DND-41 (cell line): ENCODE measurements around the gene FAM50B.

Experiments
- ATAC-seq: fragments of 200-7000 bp; cut with Tn5 transposase; 3 replicates; pipeline ENCODE4 v1.9.1; 2021; ENCODE audit warnings: low read depth; ENCODE audit not compliant: insufficient read depth
- DNase-seq: peaks from one replicate; pipeline ENCODE4 v3.0.0-alpha.2; 2020
- H2AFZ ChIP-seq: 2 replicates; pipeline ENCODE4 v1.6.0; 2012; ENCODE audit warnings: low read depth, low read length
- H3K27ac ChIP-seq: 2 replicates; pipeline ENCODE4 v1.5.1; 2012; ENCODE audit warnings: low read length, inconsistent platforms
- H3K27me3 ChIP-seq: fragments of 200-600 bp; sonication (generic); 2 replicates; pipeline ENCODE4 v1.6.0; 2012; ENCODE audit warnings: low read length, mild to moderate bottlenecking, inconsistent platforms; ENCODE audit not compliant: insufficient read depth, poor library complexity
- H3K36me3 ChIP-seq: 2 replicates; pipeline ENCODE4 v1.5.1; 2012; ENCODE audit warnings: low read length, inconsistent platforms; ENCODE audit not compliant: insufficient read depth
- H3K4me1 ChIP-seq: 2 replicates; pipeline ENCODE4 v1.5.1; 2012; ENCODE audit warnings: mild to moderate bottlenecking, low read length; ENCODE audit not compliant: insufficient read depth
- H3K4me2 ChIP-seq: 2 replicates; pipeline ENCODE4 v1.6.0; 2012; ENCODE audit warnings: mild to moderate bottlenecking, moderate library complexity, low read length, inconsistent platforms; ENCODE audit not compliant: insufficient read depth
- H3K4me3 ChIP-seq, 2 experiments: fragments of 200-600 bp in 1 of 2; shearing (Covaris generic) in 1 of 2; 2 replicates each; pipeline ENCODE4 v1.5.1; 2012 to 2016; ENCODE audit warnings: inconsistent platforms in 2 of 2, low read length in 2 of 2, mild to moderate bottlenecking in 2 of 2, low read depth in 1 of 2, moderate library complexity in 1 of 2
- H3K79me2 ChIP-seq: 2 replicates; pipeline ENCODE4 v1.6.0; 2012; ENCODE audit warnings: low read length, inconsistent platforms; ENCODE audit not compliant: insufficient read depth
- H3K9ac ChIP-seq: 2 replicates; pipeline ENCODE4 v1.6.0; 2012; ENCODE audit warnings: low read depth, mild to moderate bottlenecking, inconsistent platforms, low read length, moderate library complexity
- H3K9me3 ChIP-seq: 2 replicates; pipeline ENCODE4 v1.5.1; 2012; ENCODE audit warnings: low read length, moderate library complexity, mild to moderate bottlenecking, inconsistent platforms; ENCODE audit not compliant: insufficient read depth, severe bottlenecking
- H4K20me1 ChIP-seq: 2 replicates; pipeline ENCODE4 v1.6.0; 2012; ENCODE audit warnings: low read length; ENCODE audit not compliant: insufficient read depth
- CTCF ChIP-seq: IDR thresholded peaks from 2 replicates; pipeline ENCODE4 v1.5.1; 2012; ENCODE audit warnings: borderline replicate concordance, low read length, moderate library complexity, mild to moderate bottlenecking; ENCODE audit not compliant: poor library complexity, severe bottlenecking; ENCODE audit errors: extremely low read depth
- EZH2 ChIP-seq: IDR thresholded peaks from 3 replicates; pipeline ENCODE4 v1.6.1; 2012; ENCODE audit warnings: borderline replicate concordance, low read depth, mild to moderate bottlenecking, moderate library complexity, low read length, inconsistent platforms; ENCODE audit not compliant: severe bottlenecking

The FAM50B gene

GRCh38 chr6:3869632-3870527 lies 20.7 kb downstream of the FAM50B start:
- H3K27me3 ChIP-seq: peaks cover 20% of the 10 kb centered on the region
- TF ChIP-seq CTCF (no peak), EZH2 (no peak)
- no peaks in the 10 kb centered on the region for H4K20me1 ChIP-seq
- DNase-seq (no peak), ATAC-seq (no peak)
- H3K9me3 ChIP-seq: no peaks in the 10 kb centered on the region
- no peak overlapping the region for H3K4me3 ChIP-seq
- no peaks in the 10 kb centered on the region for H3K4me1 ChIP-seq
- no peaks in the 10 kb centered on the region for H3K36me3 ChIP-seq
- no peak overlapping the region for H3K27ac ChIP-seq
- no peak overlapping the region for H3K4me2 ChIP-seq
- H3K79me2 ChIP-seq: no peaks in the 10 kb centered on the region
- no peak overlapping the region for H3K9ac ChIP-seq
- H2AFZ ChIP-seq: no peak overlapping the region

GRCh38 chr6:3870528-3870925 lies 21.4 kb downstream of the FAM50B start:
- Histone ChIP-seq H3K9me3 (no peaks in the 10 kb centered on the region), H3K79me2 (no peaks in the 10 kb centered on the region), H3K4me3 (no peak overlapping the region), H3K27ac (no peak overlapping the region), H3K4me1 (no peaks in the 10 kb centered on the region), H2AFZ (no peak overlapping the region), H3K27me3 (peaks cover 24% of the 10 kb centered on the region), H3K4me2 (no peak overlapping the region), H3K36me3 (no peaks in the 10 kb centered on the region), H3K9ac (no peak overlapping the region), H4K20me1 (no peaks in the 10 kb centered on the region)
- ATAC-seq (no peak), DNase-seq (no peak)
- TF ChIP-seq EZH2: no peak
- TF ChIP-seq CTCF: no peak

GRCh38 chr6:3871515-3871914 lies 22.3 kb downstream of the FAM50B start:
- TF ChIP-seq EZH2 (no peak), CTCF (no peak)
- Histone ChIP-seq H3K4me3 (no peak overlapping the region), H3K27me3 (peaks cover 33% of the 10 kb centered on the region), H3K36me3 (no peaks in the 10 kb centered on the region), H4K20me1 (no peaks in the 10 kb centered on the region), H3K4me1 (no peaks in the 10 kb centered on the region), H2AFZ (no peak overlapping the region), H3K79me2 (no peaks in the 10 kb centered on the region), H3K9ac (no peak overlapping the region), H3K27ac (no peak overlapping the region), H3K4me2 (no peak overlapping the region), H3K9me3 (no peaks in the 10 kb centered on the region)
- no peak for ATAC-seq
- no peak for DNase-seq
